Suprapubic skin (tissue), 4 donors: Measurements from ENCODE around the gene RPS6KC1.

Source experiments
- POLR2A ChIP-seq, 2 donors: fragments of 450-650 bp; IDR thresholded peaks; one replicate each; pipeline ENCODE4 v1.6.1; 2017; ENCODE audit warnings: antibody characterized with exemption in 2 of 2, mild to moderate bottlenecking in 2 of 2, moderate library complexity in 2 of 2
- POLR2AphosphoS5 ChIP-seq, 3 donors: sonication (generic); formaldehyde crosslinking; IDR thresholded peaks; one replicate each; pipeline ENCODE4 v1.6.1; 2017; ENCODE audit warnings: antibody characterized with exemption in 3 of 3
- TF ChIP-seq, protein P1 (sequence below), 2 donors: fragments of 200-600 bp in 1 of 2; fragments of 450-650 bp in 1 of 2; sonication (generic) in 1 of 2; IDR thresholded peaks; one replicate each; pipeline ENCODE4 v1.5.1; 2016 to 2019; ENCODE audit warnings: antibody characterized with exemption in 2 of 2, mild to moderate bottlenecking in 1 of 2, moderate library complexity in 1 of 2

DNA sequence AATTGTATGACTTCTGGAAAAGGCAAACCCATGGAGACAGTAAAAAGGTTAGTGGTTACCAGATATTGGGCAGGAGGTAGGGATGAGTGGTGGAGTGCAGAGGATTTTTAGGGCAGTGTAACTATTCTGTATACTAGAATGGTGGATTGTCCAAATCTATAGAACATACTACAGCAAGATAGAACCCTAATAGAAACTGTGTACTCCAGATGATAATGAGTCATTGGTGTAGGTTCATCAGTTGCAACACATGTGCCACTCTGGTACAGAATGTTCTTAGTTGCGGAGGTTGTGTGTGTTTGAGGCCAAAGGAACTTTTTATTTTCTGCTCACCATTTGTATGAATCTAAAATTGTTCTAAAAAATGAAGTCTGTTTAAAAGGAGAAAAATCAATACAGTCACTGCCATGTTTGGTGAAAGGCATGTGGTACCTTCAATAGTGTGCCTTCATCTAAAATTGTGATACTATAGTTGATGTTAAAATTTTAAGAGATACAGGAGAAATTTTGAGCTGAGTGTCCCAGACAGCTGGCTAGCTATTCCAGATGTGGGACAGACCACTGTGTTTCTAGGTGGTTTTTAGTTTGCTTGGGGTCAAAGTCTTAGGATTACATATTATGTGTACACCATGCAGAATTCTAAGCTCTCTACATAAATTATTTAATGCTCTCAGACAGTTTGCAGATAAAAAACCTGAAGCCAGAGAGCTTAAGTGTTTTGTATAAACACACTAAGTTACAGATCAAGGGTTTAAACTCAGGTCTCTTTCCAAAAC is 150.5 kb downstream of the RPS6KC1 start:
- TF ChIP-seq, protein P1, sequence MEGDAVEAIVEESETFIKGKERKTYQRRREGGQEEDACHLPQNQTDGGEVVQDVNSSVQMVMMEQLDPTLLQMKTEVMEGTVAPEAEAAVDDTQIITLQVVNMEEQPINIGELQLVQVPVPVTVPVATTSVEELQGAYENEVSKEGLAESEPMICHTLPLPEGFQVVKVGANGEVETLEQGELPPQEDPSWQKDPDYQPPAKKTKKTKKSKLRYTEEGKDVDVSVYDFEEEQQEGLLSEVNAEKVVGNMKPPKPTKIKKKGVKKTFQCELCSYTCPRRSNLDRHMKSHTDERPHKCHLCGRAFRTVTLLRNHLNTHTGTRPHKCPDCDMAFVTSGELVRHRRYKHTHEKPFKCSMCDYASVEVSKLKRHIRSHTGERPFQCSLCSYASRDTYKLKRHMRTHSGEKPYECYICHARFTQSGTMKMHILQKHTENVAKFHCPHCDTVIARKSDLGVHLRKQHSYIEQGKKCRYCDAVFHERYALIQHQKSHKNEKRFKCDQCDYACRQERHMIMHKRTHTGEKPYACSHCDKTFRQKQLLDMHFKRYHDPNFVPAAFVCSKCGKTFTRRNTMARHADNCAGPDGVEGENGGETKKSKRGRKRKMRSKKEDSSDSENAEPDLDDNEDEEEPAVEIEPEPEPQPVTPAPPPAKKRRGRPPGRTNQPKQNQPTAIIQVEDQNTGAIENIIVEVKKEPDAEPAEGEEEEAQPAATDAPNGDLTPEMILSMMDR (IDR thresholded peaks at IDR 0.05), result no peak
- TF ChIP-seq POLR2A (IDR thresholded peaks at IDR 0.05) (no peak), POLR2AphosphoS5 (IDR thresholded peaks at IDR 0.05) (peak in 1 of 3 donors; percentile 26)
